ENCODE results near the gene GRID2. TPM values are rescaled to one million over a fixed set of nuclear protein-coding genes. Genes with fewer than 3 reads are reported as not detected.

The GRID2 gene
- total and polyA plus RNA-seq, 11 donors: 0.29 to 0.38 (median 0.33) TPM; not detected in 8

DNA sequence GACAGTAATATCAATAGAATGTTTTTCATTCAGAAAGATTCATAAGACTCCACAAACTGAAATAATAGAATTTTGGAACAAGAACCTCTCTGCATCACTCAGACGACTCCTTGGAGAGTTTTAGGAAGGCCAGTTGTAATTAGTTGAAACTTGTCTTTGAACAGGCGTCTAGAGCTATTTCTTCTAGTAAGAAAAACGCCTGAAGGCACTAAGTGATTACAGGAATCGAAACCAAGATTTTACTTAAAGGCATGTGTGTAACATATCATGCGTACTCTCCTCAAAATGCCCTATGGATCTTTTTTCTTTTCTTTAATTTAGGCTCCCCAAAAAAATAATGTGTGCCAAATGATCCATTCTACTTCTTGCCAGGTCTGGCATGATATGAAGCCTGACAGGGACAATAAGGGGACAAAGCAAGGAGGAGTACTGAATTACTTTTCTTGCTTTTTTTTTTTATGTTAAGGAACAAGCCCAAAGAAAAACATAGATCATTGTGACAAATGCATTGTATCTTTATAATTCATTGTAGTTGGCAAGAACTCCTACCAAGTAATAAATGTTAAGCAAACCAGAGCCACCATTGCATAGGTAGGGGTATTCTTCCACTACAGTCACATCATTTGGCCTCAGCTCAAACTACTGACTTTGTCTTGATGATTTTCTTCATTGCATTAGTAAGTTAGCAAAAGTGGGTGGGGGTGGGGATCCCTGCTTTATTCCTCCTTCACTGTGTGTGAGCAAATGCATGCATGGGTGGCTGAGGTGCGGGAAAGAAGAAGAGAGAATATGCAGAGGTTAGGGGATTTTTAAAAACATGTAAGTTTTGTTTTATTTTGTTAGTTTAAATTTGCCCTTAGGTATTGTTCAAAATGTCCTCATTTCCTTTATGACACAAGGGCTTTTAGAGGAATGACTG, 1444.9 kb downstream of the GRID2 start:
- no peak for ATAC-seq
- WGBS, 4 donors: 66 to 79% (median 77%) methylated on average over 6 of the region's 6 CpGs

DNA sequence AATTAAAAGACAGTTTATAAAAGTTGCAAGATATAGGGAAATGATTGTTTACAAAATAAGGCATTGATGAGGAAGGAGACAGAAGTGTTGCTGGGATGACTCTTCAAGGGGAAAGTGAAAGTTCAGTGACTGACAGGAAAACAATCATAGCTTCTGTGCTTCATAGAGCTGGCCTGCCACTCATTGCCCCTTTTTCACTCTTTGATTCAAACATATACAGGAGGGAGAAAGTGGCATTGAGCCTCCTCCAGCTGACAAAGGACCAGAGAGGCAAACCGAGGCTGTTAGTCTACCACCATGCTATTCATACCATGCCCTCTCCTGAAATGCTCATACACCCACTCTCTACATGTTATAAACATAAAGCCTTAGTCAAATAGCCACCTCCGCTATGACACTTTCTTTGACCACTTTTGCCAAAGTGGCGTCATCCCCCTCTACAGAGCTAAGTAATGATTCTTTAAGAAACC, 1445.6 kb downstream of the GRID2 start:
- H3K4me1 ChIP-seq: no peaks in the 10 kb centered on the region
- H3K4me3 ChIP-seq: no peak overlapping the region
- no peak for TF ChIP-seq POLR2A (IDR thresholded peaks at IDR 0.05)
- TF ChIP-seq, protein P1, sequence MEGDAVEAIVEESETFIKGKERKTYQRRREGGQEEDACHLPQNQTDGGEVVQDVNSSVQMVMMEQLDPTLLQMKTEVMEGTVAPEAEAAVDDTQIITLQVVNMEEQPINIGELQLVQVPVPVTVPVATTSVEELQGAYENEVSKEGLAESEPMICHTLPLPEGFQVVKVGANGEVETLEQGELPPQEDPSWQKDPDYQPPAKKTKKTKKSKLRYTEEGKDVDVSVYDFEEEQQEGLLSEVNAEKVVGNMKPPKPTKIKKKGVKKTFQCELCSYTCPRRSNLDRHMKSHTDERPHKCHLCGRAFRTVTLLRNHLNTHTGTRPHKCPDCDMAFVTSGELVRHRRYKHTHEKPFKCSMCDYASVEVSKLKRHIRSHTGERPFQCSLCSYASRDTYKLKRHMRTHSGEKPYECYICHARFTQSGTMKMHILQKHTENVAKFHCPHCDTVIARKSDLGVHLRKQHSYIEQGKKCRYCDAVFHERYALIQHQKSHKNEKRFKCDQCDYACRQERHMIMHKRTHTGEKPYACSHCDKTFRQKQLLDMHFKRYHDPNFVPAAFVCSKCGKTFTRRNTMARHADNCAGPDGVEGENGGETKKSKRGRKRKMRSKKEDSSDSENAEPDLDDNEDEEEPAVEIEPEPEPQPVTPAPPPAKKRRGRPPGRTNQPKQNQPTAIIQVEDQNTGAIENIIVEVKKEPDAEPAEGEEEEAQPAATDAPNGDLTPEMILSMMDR (IDR thresholded peaks at IDR 0.05): no peak
- no peaks in the 10 kb centered on the region for H3K36me3 ChIP-seq
- ATAC-seq: no peak
- no peaks in the 10 kb centered on the region for H3K27me3 ChIP-seq
- no peaks in the 10 kb centered on the region for H3K9me3 ChIP-seq
- no peak overlapping the region for H3K27ac ChIP-seq
- 80 to 92% (median 85%) methylated on average over 3 of the region's 3 CpGs for WGBS, 4 donors
- intact Hi-C loops (cut with DNase I): no loop called here
- no peak for DNase-seq

More for the DNA sequence above, 1444.9 kb downstream of the GRID2 start:
- intact Hi-C loops (cut with DNase I): no loop called here
- Histone ChIP-seq H3K4me3 (no peak overlapping the region), H3K36me3 (no peaks in the 10 kb centered on the region), H3K27ac (no peak overlapping the region), H3K9me3 (peaks cover 0 to 5% (median 0%) of the 10 kb centered on the region in 12 donors), H3K4me1 (no peaks in the 10 kb centered on the region), H3K27me3 (no peaks in the 10 kb centered on the region)
- DNase-seq: no peak
- TF ChIP-seq POLR2A (IDR thresholded peaks at IDR 0.05): no peak
- TF ChIP-seq, protein P1 (IDR thresholded peaks at IDR 0.05): no peak

DNA sequence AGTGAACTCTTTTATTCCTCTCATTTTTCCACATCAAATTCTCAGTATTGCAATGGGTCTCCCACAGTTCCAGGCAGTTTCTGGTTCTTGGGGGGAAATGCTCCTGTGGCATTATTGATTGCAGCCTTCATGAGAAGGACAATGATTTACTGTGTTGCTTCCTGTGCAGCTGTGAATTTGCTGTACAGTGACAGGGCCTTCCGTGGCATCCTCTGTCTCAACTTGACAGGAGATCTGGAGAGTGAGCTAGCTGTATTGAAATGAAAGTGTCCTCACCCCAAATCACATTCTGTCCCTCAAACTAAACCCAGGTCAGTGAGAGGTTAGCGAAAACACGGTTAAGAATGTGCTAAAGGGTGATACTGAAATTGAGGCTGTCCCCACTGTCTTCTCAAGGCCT, 1447.6 kb downstream of the GRID2 start:
- H3K36me3 ChIP-seq: no peaks in the 10 kb centered on the region
- intact Hi-C loops (cut with DNase I): no loop called here
- no peaks in the 10 kb centered on the region for H3K9me3 ChIP-seq
- WGBS, 4 donors: 54 to 68% (median 64%) methylated on average over 3 of the region's 3 CpGs
- ATAC-seq (no peak), DNase-seq (no peak)
- TF ChIP-seq, protein P1 (IDR thresholded peaks at IDR 0.05): no peak
- TF ChIP-seq POLR2A (IDR thresholded peaks at IDR 0.05): no peak
- H3K27ac ChIP-seq: no peak overlapping the region
- H3K4me1 ChIP-seq: no peaks in the 10 kb centered on the region
- peaks cover 0 to 2% (median 0%) of the 10 kb centered on the region in 9 donors for H3K27me3 ChIP-seq
- no peak overlapping the region for H3K4me3 ChIP-seq

DNA sequence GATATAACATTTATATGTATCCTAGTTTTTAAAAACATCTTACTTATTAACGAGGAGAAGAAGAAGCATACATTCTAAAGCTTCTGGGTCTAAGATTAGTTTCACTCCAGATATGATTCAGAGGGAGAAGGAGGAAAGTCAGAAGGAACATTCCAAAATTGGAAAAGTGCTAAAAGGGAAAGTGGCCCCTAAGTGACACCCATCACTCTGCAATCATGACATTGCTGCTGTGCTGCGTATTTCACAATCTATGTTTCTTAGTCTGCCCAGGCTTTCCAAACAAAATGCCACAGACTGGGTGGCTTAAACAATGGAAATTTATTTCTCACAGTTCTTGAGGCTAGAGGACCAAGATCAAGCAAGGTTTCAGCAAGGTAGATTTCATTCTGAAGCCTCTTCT, 1452.3 kb downstream of the GRID2 start:
- no peaks in the 10 kb centered on the region for H3K36me3 ChIP-seq
- ATAC-seq: no peak
- no peak overlapping the region for H3K4me3 ChIP-seq
- H3K9me3 ChIP-seq: no peaks in the 10 kb centered on the region
- WGBS, 4 donors: 73 to 86% (median 77%) methylated on average over 2 of the region's 2 CpGs
- intact Hi-C loops (cut with DNase I): no loop called here
- no peak overlapping the region for H3K27ac ChIP-seq
- H3K4me1 ChIP-seq: no peaks in the 10 kb centered on the region
- peaks cover 0 to 5% (median 0%) of the 10 kb centered on the region in 9 donors for H3K27me3 ChIP-seq
- TF ChIP-seq, protein P1 (IDR thresholded peaks at IDR 0.05): no peak
- TF ChIP-seq POLR2A (IDR thresholded peaks at IDR 0.05): no peak
- DNase-seq: no peak
